Heart left ventricle (tissue), 13 donors: Measurements from ENCODE around the gene CES4A.

Source experiments
- POLR2A ChIP-seq, 2 donors: fragments of 450-650 bp; IDR thresholded peaks; one replicate each; pipeline ENCODE4 v1.6.1; 2017; ENCODE audit warnings: antibody characterized with exemption in 2 of 2, mild to moderate bottlenecking in 2 of 2, moderate library complexity in 2 of 2
- TF ChIP-seq, protein P1 (sequence below), 12 donors: fragments of 200-600 bp; sonication (generic) in 4 of 12; IDR thresholded peaks; one replicate each; pipeline versions ENCODE4 v1.5.0 to v1.8.0; 2018 to 2022; ENCODE audit warnings: antibody characterized with exemption in 12 of 12, mild to moderate bottlenecking in 5 of 12
- donor health status: ischemic (EF 13 %, LVEDD 7.1; RV severe dilation, severe dysfunction).
- donor health status: DM: no; HTN: yes; CAD: no.
- donor health status: DM: no; HTN: no; CAD: no.
- donor health status: ischemic (EF 25% LVEDD 6.9; RV normal size, moderate dysfunction).
- donor health status: ischemic (EF 25% LVEDD 5.7; RV mildly dilated, moderate dysfunction).
- donor health status: ischemic (EF 35%, LVEDD 5.7; RV mildly dilated, moderate dysfunction).
- donor health status: nonischemic (EF 11% LVEDD 7.7; RV severe dilation, severe dysfunction).
- donor health status: DM: yes; HTN: yes; CAD: no.
- donor health status: PGD.
- donor health status: ischemic (EF 29% LVEDD 5.4; RV normal size, mild dysfunction).
- donor health status: nonischemic (EF 23%, LVEDD 6.1; RV moderate dilation, normal function).

DNA sequence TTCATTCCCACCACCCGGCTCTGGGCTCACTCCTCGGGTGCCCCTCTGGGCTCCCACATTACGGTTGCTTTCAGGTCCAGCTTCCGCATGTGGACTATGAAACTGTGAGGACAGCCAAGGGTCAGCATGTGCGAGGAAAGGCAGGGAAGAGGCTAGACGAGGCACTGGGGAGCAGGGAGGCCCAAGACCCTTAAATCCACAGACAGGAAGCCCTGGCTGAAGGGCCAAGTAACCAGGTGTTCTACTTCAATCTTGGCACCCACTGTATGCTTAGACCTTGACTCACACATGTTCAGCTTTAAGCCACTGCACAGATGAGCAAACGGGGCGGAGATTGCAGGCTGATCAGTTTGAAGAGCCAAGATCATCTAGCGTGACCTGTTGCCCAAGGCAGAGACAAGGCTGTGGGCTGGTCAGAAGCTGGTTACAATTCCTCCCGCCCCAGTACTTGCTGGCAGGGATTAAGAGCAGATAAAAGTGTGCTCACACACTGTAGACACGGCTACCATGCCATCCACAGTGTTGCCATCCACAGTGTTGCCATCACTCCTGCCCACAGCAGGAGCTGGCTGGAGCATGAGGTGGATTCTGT lies at the start of gene CES4A:
- TF ChIP-seq, protein P1, sequence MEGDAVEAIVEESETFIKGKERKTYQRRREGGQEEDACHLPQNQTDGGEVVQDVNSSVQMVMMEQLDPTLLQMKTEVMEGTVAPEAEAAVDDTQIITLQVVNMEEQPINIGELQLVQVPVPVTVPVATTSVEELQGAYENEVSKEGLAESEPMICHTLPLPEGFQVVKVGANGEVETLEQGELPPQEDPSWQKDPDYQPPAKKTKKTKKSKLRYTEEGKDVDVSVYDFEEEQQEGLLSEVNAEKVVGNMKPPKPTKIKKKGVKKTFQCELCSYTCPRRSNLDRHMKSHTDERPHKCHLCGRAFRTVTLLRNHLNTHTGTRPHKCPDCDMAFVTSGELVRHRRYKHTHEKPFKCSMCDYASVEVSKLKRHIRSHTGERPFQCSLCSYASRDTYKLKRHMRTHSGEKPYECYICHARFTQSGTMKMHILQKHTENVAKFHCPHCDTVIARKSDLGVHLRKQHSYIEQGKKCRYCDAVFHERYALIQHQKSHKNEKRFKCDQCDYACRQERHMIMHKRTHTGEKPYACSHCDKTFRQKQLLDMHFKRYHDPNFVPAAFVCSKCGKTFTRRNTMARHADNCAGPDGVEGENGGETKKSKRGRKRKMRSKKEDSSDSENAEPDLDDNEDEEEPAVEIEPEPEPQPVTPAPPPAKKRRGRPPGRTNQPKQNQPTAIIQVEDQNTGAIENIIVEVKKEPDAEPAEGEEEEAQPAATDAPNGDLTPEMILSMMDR (IDR thresholded peaks at IDR 0.05), result no peak
- TF ChIP-seq POLR2A (IDR thresholded peaks at IDR 0.05), result no peak
